ENCODE measurements around the gene CRY1.

DNA sequence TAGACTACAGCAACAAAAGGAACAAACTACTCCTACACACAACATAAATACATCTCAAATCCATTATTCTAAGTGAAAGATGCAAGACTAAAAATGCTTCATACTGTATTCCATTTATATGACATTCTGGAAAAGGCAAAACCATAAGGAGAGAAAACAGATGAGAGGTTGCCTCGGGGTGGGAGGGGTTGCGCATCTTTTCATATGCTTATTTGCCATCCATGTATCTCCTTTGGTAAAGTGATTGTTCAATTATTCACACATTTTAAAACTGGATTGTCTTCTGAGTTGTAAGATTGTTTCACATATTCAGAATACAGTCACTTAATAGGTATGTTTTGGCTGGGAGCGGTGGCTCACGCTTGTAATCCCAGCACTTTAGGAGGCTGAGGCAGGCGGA, 142.8 kb downstream of the CRY1 start:
- TF ChIP-seq, protein P1, sequence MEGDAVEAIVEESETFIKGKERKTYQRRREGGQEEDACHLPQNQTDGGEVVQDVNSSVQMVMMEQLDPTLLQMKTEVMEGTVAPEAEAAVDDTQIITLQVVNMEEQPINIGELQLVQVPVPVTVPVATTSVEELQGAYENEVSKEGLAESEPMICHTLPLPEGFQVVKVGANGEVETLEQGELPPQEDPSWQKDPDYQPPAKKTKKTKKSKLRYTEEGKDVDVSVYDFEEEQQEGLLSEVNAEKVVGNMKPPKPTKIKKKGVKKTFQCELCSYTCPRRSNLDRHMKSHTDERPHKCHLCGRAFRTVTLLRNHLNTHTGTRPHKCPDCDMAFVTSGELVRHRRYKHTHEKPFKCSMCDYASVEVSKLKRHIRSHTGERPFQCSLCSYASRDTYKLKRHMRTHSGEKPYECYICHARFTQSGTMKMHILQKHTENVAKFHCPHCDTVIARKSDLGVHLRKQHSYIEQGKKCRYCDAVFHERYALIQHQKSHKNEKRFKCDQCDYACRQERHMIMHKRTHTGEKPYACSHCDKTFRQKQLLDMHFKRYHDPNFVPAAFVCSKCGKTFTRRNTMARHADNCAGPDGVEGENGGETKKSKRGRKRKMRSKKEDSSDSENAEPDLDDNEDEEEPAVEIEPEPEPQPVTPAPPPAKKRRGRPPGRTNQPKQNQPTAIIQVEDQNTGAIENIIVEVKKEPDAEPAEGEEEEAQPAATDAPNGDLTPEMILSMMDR (IDR thresholded peaks at IDR 0.05): no peak
- TF ChIP-seq POLR2A (IDR thresholded peaks at IDR 0.05): no peak
